Activated T-cell treated with anti-CD3 and anti-CD28 coated beads, Interleukin-2, amount 50 U/mL, for 24 hours (primary cell): ENCODE measurements around the gene TOR1B.

Source experiments
- DNase-seq: peaks from one replicate; pipeline ENCODE4 v3.0.0-alpha.2; 2020
- H3K27ac Mint-ChIP-seq: 2 replicates; pipeline ENCODE4 v1.8.0; 2020; ENCODE audit warnings: mild to moderate bottlenecking, mixed read lengths
- H3K27me3 Mint-ChIP-seq: 2 replicates; pipeline ENCODE4 v1.8.0; 2020; ENCODE audit warnings: mixed read lengths
- H3K36me3 Mint-ChIP-seq: 2 replicates; pipeline ENCODE4 v1.8.0; 2020; ENCODE audit warnings: low read depth, mixed read lengths
- H3K4me1 Mint-ChIP-seq: 2 replicates; pipeline ENCODE4 v1.8.0; 2020; ENCODE audit warnings: low read depth, mixed read lengths
- H3K4me3 Mint-ChIP-seq: 2 replicates; pipeline ENCODE4 v1.8.0; 2020; ENCODE audit warnings: mild to moderate bottlenecking, moderate library complexity, mixed read lengths
- H3K9me3 Mint-ChIP-seq: 2 replicates; pipeline ENCODE4 v1.8.0; 2020; ENCODE audit warnings: mixed read lengths

Gene TOR1B

DNA sequence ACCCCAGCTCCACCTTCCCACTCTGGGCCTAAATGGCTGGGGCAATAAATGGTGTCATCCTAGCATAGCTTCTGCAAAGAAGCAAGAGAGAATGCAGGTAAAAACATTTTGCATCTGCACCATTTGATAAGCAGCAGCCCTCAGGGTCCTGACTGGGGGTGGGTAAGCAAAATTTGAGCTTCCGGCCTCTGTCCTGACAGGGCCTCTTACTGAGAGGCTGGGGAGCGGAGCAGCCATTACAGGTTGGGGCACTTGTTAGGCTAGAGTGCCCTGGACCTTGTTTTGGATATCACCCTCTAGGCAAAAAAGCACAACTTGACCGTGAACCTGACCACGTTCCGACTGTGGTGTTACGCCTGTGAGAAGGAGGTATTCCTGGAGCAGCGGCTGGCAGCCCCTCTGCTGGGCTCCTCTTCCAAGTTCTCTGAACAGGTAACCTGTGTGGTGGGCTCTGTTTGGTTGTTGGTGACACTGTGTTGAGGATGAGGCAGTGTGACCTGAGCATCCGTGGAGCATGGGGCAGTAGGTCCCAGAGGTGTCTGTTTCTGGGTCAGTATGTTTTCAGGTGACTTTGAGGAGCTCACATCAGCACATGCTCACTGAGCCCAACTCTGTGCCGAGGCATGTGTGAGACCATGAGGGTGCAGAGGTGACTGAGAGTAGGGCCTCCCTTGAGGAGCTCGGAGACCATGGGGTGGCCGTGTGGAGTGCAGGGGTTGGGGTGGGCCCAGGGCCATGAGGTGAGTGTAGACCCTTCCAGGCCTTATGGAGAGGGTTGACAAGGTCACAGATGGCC lies 55.4 kb downstream of the TOR1B start:
- Mint-ChIP-seq H3K27ac (peak overlapping the region; percentile 55), H3K27me3 (no peaks in the 10 kb centered on the region), H3K36me3 (peaks cover 87% of the 10 kb centered on the region), H3K9me3 (no peaks in the 10 kb centered on the region), H3K4me1 (peaks cover 73% of the 10 kb centered on the region), H3K4me3 (no peak overlapping the region)
- no peak for DNase-seq
